ENCODE measurements around the gene PTPN4.

PTPN4 gene

GRCh38 chr2:119721904-119722303 is 37.8 kb upstream of the PTPN4 start:
- TF ChIP-seq CTCF (IDR thresholded peaks at IDR 0.05; ENCODE audit: insufficient read depth, low read depth, low read length, missing control alignments), result no peak
- DNase-seq (ENCODE audit: low read depth), result no peak
- no peak overlapping the region for H3K4me3 ChIP-seq (ENCODE audit: low read length)

GRCh38 chr2:119723186-119723585 is 36.5 kb upstream of the PTPN4 start:
- no peak for DNase-seq (ENCODE audit: low read depth)
- no peak overlapping the region for H3K4me3 ChIP-seq (ENCODE audit: low read length)
- no peak for TF ChIP-seq CTCF (IDR thresholded peaks at IDR 0.05; ENCODE audit: insufficient read depth, low read depth, low read length, missing control alignments)

- TF ChIP-seq CTCF (IDR thresholded peaks at IDR 0.05; ENCODE audit: insufficient read depth, low read depth, low read length, missing control alignments), result no peak
- DNase-seq (ENCODE audit: low read depth), result no peak
- no peak overlapping the region for H3K4me3 ChIP-seq (ENCODE audit: low read length)
Measured at GRCh38 chr2:119723784-119724467, 35.8 kb upstream of the PTPN4 start.

GRCh38 chr2:119724656-119725485 is 34.9 kb upstream of the PTPN4 start:
- H3K4me3 ChIP-seq (ENCODE audit: low read length), result no peak overlapping the region
- no peak for TF ChIP-seq CTCF (IDR thresholded peaks at IDR 0.05; ENCODE audit: insufficient read depth, low read depth, low read length, missing control alignments)
- DNase-seq (ENCODE audit: low read depth), result no peak

- no peak for TF ChIP-seq CTCF (IDR thresholded peaks at IDR 0.05; ENCODE audit: insufficient read depth, low read depth, low read length, missing control alignments)
- no peak overlapping the region for H3K4me3 ChIP-seq (ENCODE audit: low read length)
- DNase-seq (ENCODE audit: low read depth), result no peak
Measured at GRCh38 chr2:119727493-119727892, 32.2 kb upstream of the PTPN4 start.

GRCh38 chr2:119728421-119728820 is 31.3 kb upstream of the PTPN4 start:
- no peak overlapping the region for H3K4me3 ChIP-seq (ENCODE audit: low read length)
- DNase-seq (ENCODE audit: low read depth), result no peak
- TF ChIP-seq CTCF (IDR thresholded peaks at IDR 0.05; ENCODE audit: insufficient read depth, low read depth, low read length, missing control alignments), result no peak

Measured in epithelial cell of esophagus (primary cell).